GM23248 (cell line): ENCODE measurements around the gene GNPTAB. TPM values are rescaled to one million over a fixed set of nuclear protein-coding genes. Genes with fewer than 3 reads are reported as not detected.

Experiments used
- DNase-seq: peaks from one replicate; pipeline ENCODE4 v3.0.0-alpha.2; 2015
- H2AFZ ChIP-seq: fragments of 200-600 bp; sonication (generic); 2 replicates; pipeline ENCODE4 v1.6.1; 2016; ENCODE audit warnings: antibody characterized with exemption
- H3F3A ChIP-seq: fragments of 200-600 bp; sonication (generic); 2 replicates; pipeline ENCODE4 v1.6.1; 2016; ENCODE audit warnings: mild to moderate bottlenecking, antibody characterized with exemption, mixed run types; ENCODE audit not compliant: insufficient read depth
- H3K27ac ChIP-seq: fragments of 200-600 bp; sonication (generic); 2 replicates; pipeline ENCODE4 v1.5.1; 2016; ENCODE audit warnings: mild to moderate bottlenecking
- H3K27me3 ChIP-seq: fragments of 200-600 bp; sonication (generic); replicated peaks from 2 replicates; pipeline ENCODE4 v1.6.1; 2016; ENCODE audit warnings: mild to moderate bottlenecking; ENCODE audit not compliant: insufficient read depth
- H3K36me3 ChIP-seq: fragments of 200-600 bp; sonication (generic); 2 replicates; pipeline ENCODE4 v1.6.1; 2016; ENCODE audit warnings: low read depth, mild to moderate bottlenecking
- H3K4me1 ChIP-seq: fragments of 200-600 bp; sonication (generic); 2 replicates; pipeline ENCODE4 v1.6.1; 2016; ENCODE audit warnings: mild to moderate bottlenecking; ENCODE audit not compliant: insufficient read depth
- H3K4me2 ChIP-seq: fragments of 200-600 bp; sonication (generic); one replicate; pipeline ENCODE4 v1.6.1; 2016; ENCODE audit warnings: mild to moderate bottlenecking; ENCODE audit not compliant: unreplicated experiment
- H3K4me3 ChIP-seq: fragments of 200-600 bp; sonication (generic); 2 replicates; pipeline ENCODE4 v1.5.1; 2016; ENCODE audit warnings: mild to moderate bottlenecking
- H3K79me2 ChIP-seq: fragments of 200-600 bp; sonication (generic); 2 replicates; pipeline ENCODE4 v1.6.1; 2016; ENCODE audit warnings: mild to moderate bottlenecking; ENCODE audit not compliant: insufficient read depth
- H3K9ac ChIP-seq: fragments of 200-600 bp; sonication (generic); 2 replicates; pipeline ENCODE4 v1.6.1; 2016; ENCODE audit warnings: mild to moderate bottlenecking
- H3K9me2 ChIP-seq: fragments of 200-600 bp; sonication (generic); 2 replicates; pipeline ENCODE4 v1.6.1; 2016; ENCODE audit warnings: mixed run types, mild to moderate bottlenecking, moderate library complexity; ENCODE audit not compliant: insufficient read depth
- H3K9me3 ChIP-seq: fragments of 200-600 bp; sonication (generic); one replicate; pipeline ENCODE4 v1.6.1; 2017; ENCODE audit warnings: low read depth
- H4K20me1 ChIP-seq: fragments of 200-600 bp; sonication (generic); 2 replicates; pipeline ENCODE4 v1.6.0; 2016; ENCODE audit not compliant: insufficient read depth
- EZH2 ChIP-seq: fragments of 200-600 bp; sonication (generic); IDR thresholded peaks from 2 replicates; pipeline ENCODE4 v1.6.1; 2018; ENCODE audit warnings: antibody characterized with exemption, mild to moderate bottlenecking; ENCODE audit not compliant: insufficient read depth, poor library complexity, severe bottlenecking
- EZH2phosphoT487 ChIP-seq: fragments of 200-600 bp; sonication (generic); IDR thresholded peaks from 2 replicates; pipeline ENCODE4 v1.6.1; 2018; ENCODE audit warnings: antibody characterized with exemption, moderate library complexity, mild to moderate bottlenecking, low read depth; ENCODE audit not compliant: insufficient read depth
- WGBS, 2 experiments: methylation state at CpG; one replicate each; pipeline ENCODE4 v1.1.6; 2015 to 2017; ENCODE audit warnings: low lambda C conversion rate in 2 of 2, low coverage in 1 of 2; ENCODE audit errors: missing lambda C conversion rate in 2 of 2; 5-methylcytosine and 5-hydroxymethylcytosine counted together
- in situ Hi-C: fragments of 300-500 bp; cut with MboI; formaldehyde crosslinking; loops from 2 replicates; pipeline ENCODE4 v1.15.0; 2020
- polyA plus RNA-seq: library from polyadenylated mRNA; unstranded; fragments of >200 nt; fragmentation: Nextera tagmentation; extraction: Ambion mirVana; gene quantifications from 2 replicates; pipeline ENCODE4 v1.2.1, GENCODE V29; 2016
- total RNA-seq: library from RNA; depleted of rRNA; stranded (reverse); fragments of >200 nt; shearing (Covaris generic); gene quantifications from 2 replicates; pipeline ENCODE4 v1.2.3, GENCODE V29; 2014

Gene GNPTAB
- total and polyA plus RNA-seq, 2 experiments from 2014 or later: 20.6 to 23.3 TPM

DNA sequence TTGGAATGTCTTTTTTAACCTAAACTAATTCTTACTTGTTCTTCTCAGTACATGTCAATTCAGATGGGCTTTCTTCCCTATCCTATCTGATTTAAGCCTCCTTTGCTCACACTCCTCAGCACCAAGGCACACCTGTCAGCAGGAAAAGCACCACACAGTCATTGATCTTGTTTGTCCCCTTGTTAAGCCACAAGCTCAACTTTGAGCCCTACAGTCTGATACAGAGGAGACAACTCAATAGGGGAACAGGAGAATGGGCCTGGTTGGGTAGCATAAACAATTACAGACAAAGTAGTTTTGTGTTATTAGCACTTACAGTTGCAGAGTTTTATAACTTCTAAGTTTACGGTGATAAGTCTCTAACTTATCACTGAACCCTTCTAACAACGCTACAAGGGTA, 62.0 kb downstream of the GNPTAB start:
- WGBS, 2 experiments: 100% methylated on average over 2 of the region's 2 CpGs
- DNase-seq: no peak
- no peak overlapping the region for H3K27ac ChIP-seq
- H3K27me3 ChIP-seq: no peaks in the 10 kb centered on the region
- H2AFZ ChIP-seq: no peak overlapping the region
- H4K20me1 ChIP-seq: no peaks in the 10 kb centered on the region
- H3F3A ChIP-seq: no peaks in the 10 kb centered on the region
- no peaks in the 10 kb centered on the region for H3K9me3 ChIP-seq
- H3K79me2 ChIP-seq: no peaks in the 10 kb centered on the region
- TF ChIP-seq EZH2phosphoT487 (no peak), EZH2 (no peak)
- no peak overlapping the region for H3K4me3 ChIP-seq
- H3K9ac ChIP-seq: no peak overlapping the region
- no peak overlapping the region for H3K4me2 ChIP-seq
- H3K4me1 ChIP-seq: no peaks in the 10 kb centered on the region
- no peaks in the 10 kb centered on the region for H3K9me2 ChIP-seq
- H3K36me3 ChIP-seq: peaks cover 15% of the 10 kb centered on the region; the same call in 1 of the 2 replicates
- in situ Hi-C loops: no loop called here

DNA sequence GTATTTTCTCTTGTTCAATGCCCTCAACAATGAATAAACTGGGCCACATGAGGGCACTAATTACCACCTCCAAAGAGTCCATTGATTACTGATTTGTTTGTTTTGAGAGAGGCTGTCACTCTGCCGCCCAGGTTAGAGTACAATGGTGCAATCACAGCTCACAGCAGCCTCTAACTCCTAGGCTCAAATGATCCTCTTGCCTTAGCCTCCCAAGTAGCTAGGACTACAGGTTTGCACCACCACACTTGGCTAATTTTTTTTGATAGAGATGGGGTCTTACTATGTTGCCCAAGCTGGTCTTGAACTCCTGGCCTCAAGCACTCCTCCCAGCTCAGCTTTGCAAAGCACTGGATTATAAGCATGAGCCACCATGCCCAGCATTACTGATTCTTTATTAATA, 63.2 kb downstream of the GNPTAB start:
- in situ Hi-C loops: no loop called here
- no peaks in the 10 kb centered on the region for H3K4me1 ChIP-seq

DNA sequence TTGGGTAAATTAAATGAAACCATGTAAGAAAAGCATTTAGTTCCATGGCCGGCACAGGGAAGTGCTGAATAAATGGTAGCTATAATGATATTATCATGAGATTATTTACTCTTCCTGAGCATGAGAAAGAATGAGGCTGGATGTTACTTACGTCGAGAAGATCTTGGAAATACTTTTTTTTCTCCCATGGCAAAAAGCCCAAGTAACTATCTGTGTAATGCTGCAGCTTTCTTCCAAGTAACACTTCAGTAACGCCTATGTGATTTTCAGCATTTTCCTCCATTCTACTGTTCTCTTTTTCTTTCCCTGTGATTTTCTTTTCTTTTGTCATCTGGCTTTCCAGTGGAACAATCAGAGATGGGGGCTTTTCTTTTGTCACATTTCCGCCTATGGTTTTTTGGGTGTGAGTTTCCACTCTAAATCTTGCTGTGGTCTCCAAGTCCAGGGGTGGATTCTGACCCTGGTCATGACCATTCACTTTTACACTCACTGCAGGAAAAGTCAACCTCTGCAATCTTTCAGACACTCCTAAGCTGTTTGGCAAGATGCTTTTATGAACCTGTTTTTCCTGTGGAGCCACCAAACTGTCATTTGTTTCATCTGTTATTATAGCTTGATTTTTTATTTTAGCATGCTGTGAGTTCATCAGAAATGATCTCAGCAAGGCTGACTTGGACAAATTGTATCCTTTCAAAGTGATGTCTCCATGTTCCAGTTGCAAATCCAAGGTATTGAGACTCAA, 66.5 kb downstream of the GNPTAB start:
- Histone ChIP-seq H3K36me3 (peaks cover 28% of the 10 kb centered on the region; the same call in 1 of the 2 replicates), H3K27ac (no peak overlapping the region), H3K9me2 (no peaks in the 10 kb centered on the region), H3K9me3 (no peaks in the 10 kb centered on the region), H2AFZ (no peak overlapping the region), H3K9ac (no peak overlapping the region), H3K27me3 (no peaks in the 10 kb centered on the region), H4K20me1 (no peaks in the 10 kb centered on the region), H3K79me2 (no peaks in the 10 kb centered on the region), H3F3A (no peaks in the 10 kb centered on the region), H3K4me3 (no peak overlapping the region), H3K4me1 (no peaks in the 10 kb centered on the region), H3K4me2 (no peak overlapping the region)
- DNase-seq: no peak
- 67 to 68% methylated on average over 5 of the region's 5 CpGs for WGBS, 2 experiments
- in situ Hi-C loops: no loop called here
- no peak for TF ChIP-seq EZH2
- no peak for TF ChIP-seq EZH2phosphoT487

More for the DNA sequence above, 63.2 kb downstream of the GNPTAB start:
- no peaks in the 10 kb centered on the region for H3F3A ChIP-seq
- no peak overlapping the region for H3K27ac ChIP-seq
- no peak for DNase-seq
- no peaks in the 10 kb centered on the region for H3K9me2 ChIP-seq
- H3K36me3 ChIP-seq: peaks cover 15% of the 10 kb centered on the region; the same call in 1 of the 2 replicates
- H3K4me2 ChIP-seq: no peak overlapping the region
- H3K27me3 ChIP-seq: no peaks in the 10 kb centered on the region
- H3K9ac ChIP-seq: no peak overlapping the region
- H2AFZ ChIP-seq: no peak overlapping the region
- no peaks in the 10 kb centered on the region for H3K9me3 ChIP-seq
- 55 to 63% methylated on average over 1 of the region's 1 CpG for WGBS, 2 experiments
- no peak overlapping the region for H3K4me3 ChIP-seq
- H3K79me2 ChIP-seq: no peaks in the 10 kb centered on the region
- no peaks in the 10 kb centered on the region for H4K20me1 ChIP-seq
- no peak for TF ChIP-seq EZH2phosphoT487

DNA sequence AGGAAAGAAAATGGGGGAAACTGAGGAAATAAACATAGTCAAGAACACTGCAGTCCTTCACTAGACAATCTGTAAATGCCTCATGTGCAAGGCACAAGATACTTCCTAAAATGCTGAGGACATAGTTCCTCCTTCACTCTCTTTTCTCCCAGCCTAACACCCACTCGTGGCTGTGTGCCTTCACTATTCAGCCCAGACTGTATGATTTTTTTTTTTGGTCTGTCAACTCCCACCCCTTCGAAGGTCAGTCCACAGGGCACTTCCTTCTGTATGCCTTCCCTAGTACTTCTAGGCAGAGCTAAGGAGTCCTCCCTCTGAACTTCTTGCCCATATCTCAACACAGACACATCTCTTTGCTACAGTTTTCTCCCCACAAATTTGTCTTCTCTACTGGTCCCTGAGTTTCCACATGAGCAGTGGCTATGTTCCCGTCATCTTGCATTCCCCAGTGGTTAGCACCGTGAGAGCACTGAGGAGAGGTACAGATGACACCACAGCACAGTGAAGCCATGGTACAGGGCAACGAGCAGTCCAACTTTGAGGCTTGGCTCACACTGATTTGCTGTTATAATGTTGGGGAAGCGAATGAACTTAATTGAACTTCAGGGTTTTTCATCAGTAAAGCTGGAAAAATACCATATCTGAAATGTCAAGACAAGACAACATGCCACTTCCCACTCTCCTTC, 67.4 kb downstream of the GNPTAB start:
- no peaks in the 10 kb centered on the region for H4K20me1 ChIP-seq
- 56 to 68% methylated on average over 5 to 6 of the region's 6 CpGs for WGBS, 2 experiments
- DNase-seq: no peak
- H2AFZ ChIP-seq: no peak overlapping the region
- in situ Hi-C loops: no loop called here
- no peak overlapping the region for H3K27ac ChIP-seq
- H3K9ac ChIP-seq: no peak overlapping the region
- H3K9me2 ChIP-seq: no peaks in the 10 kb centered on the region
- H3K4me2 ChIP-seq: no peak overlapping the region
- H3K4me3 ChIP-seq: no peak overlapping the region
- H3K9me3 ChIP-seq: no peaks in the 10 kb centered on the region
- H3K4me1 ChIP-seq: no peaks in the 10 kb centered on the region
- peaks cover 28% of the 10 kb centered on the region; the same call in 1 of the 2 replicates for H3K36me3 ChIP-seq
- no peaks in the 10 kb centered on the region for H3K27me3 ChIP-seq
- H3F3A ChIP-seq: no peaks in the 10 kb centered on the region
- no peaks in the 10 kb centered on the region for H3K79me2 ChIP-seq
- no peak for TF ChIP-seq EZH2phosphoT487
- TF ChIP-seq EZH2: no peak
